GM18868 (cell line): ENCODE results near the gene CSRP3.

Experiments
- ATAC-seq: cut with Tn5 transposase; IDR thresholded peaks from one replicate; pipeline ENCODE4 v1.9.1; 2021; ENCODE audit warnings: mild to moderate bottlenecking, moderate library complexity; ENCODE audit not compliant: unreplicated experiment

The CSRP3 gene

GRCh38 chr11:19226378-19227195 is 24.8 kb upstream of the CSRP3 start:
- ATAC-seq, result no peak

GRCh38 chr11:19225581-19225980 is 23.8 kb upstream of the CSRP3 start:
- no peak for ATAC-seq

GRCh38 chr11:19225123-19225522 is 23.3 kb upstream of the CSRP3 start:
- no peak for ATAC-seq

- no peak for ATAC-seq
Observed at GRCh38 chr11:19220903-19221724, 19.3 kb upstream of the CSRP3 start.

- ATAC-seq, result no peak
Observed at GRCh38 chr11:19218786-19219460, 17.1 kb upstream of the CSRP3 start.

- no peak for ATAC-seq
Observed at GRCh38 chr11:19218216-19218615, 16.4 kb upstream of the CSRP3 start.

GRCh38 chr11:19216709-19217374 is 15.1 kb upstream of the CSRP3 start:
- ATAC-seq, result no peak

GRCh38 chr11:19216021-19216420 is 14.2 kb upstream of the CSRP3 start:
- ATAC-seq, result no peak

GRCh38 chr11:19209617-19210370 is 8.0 kb upstream of the CSRP3 start:
- ATAC-seq, result no peak

GRCh38 chr11:19208959-19209546 is 7.3 kb upstream of the CSRP3 start:
- ATAC-seq, result no peak

GRCh38 chr11:19208181-19208580 is 6.4 kb upstream of the CSRP3 start:
- ATAC-seq, result no peak

- ATAC-seq, result no peak
Observed at GRCh38 chr11:19204836-19205235, 3.1 kb upstream of the CSRP3 start.

- ATAC-seq, result no peak
Observed at GRCh38 chr11:19200410-19201201, 1.2 kb downstream of the CSRP3 start.

- no peak for ATAC-seq
Observed at GRCh38 chr11:19199771-19200170, 2.0 kb downstream of the CSRP3 start.

- ATAC-seq, result no peak
Observed at GRCh38 chr11:19199048-19199447, 2.7 kb downstream of the CSRP3 start.

GRCh38 chr11:19196432-19196831 is 5.4 kb downstream of the CSRP3 start:
- ATAC-seq, result no peak

GRCh38 chr11:19194620-19195308 is 7.0 kb downstream of the CSRP3 start:
- no peak for ATAC-seq

- ATAC-seq, result no peak
Observed at GRCh38 chr11:19193916-19194315, 7.9 kb downstream of the CSRP3 start.
